ENCODE measurements around the gene HTT. TPM values are rescaled to one million over a fixed set of nuclear protein-coding genes. Genes with fewer than 3 reads are reported as not detected.

The HTT gene
- total and polyA plus RNA-seq, 9 donors: 13.3 to 63.2 (median 38.6) TPM

DNA sequence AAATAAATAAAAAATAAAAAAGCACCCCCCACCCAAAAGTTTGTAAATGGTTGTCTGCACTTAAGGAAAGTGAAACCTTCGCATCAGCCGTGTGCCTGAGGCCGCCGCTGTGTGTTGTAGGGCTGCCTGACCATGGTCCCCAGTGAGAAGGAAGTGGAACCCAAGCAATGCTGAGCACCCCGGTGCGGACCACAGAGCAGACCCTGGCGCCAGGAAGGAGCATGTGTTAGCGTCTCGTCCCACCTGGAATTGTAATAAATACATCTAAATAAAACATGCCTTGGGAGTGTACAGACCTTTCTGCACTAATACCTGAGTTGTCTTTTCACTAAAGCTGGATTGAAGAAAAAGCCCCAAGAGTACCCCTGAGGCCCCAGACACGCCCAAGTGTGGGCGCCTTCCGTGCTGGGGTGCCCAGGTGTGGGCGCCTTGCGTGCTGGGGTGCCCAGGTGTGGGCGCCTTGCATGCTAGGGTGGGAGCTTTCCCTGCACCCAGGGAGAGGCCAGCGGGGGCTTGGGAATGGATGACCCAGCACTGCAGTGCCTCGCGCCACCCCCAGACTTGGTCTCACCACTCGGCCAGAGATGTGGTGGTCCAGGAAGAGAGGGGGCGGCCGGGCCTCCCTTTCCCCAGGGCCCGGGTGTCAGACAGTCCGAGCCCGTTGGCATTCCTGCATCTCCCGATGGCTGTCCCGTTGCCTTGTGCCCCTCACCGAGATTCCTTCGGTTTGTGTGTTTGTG, 33.9 kb upstream of the HTT start:
- no peak for DNase-seq
- TF ChIP-seq POLR2A (IDR thresholded peaks at IDR 0.05) (no peak), EP300 (IDR thresholded peaks at IDR 0.05) (no peak)
- TF ChIP-seq, protein P1, sequence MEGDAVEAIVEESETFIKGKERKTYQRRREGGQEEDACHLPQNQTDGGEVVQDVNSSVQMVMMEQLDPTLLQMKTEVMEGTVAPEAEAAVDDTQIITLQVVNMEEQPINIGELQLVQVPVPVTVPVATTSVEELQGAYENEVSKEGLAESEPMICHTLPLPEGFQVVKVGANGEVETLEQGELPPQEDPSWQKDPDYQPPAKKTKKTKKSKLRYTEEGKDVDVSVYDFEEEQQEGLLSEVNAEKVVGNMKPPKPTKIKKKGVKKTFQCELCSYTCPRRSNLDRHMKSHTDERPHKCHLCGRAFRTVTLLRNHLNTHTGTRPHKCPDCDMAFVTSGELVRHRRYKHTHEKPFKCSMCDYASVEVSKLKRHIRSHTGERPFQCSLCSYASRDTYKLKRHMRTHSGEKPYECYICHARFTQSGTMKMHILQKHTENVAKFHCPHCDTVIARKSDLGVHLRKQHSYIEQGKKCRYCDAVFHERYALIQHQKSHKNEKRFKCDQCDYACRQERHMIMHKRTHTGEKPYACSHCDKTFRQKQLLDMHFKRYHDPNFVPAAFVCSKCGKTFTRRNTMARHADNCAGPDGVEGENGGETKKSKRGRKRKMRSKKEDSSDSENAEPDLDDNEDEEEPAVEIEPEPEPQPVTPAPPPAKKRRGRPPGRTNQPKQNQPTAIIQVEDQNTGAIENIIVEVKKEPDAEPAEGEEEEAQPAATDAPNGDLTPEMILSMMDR (IDR thresholded peaks at IDR 0.05): no peak
- Histone ChIP-seq H3K36me3 (no peaks in the 10 kb centered on the region), H3K9me3 (no peaks in the 10 kb centered on the region), H3K4me3 (no peak overlapping the region), H3K27ac (no peak overlapping the region), H3K27me3 (no peaks in the 10 kb centered on the region), H3K4me1 (ENCODE audit: insufficient read depth) (peaks cover 7% of the 10 kb centered on the region)
- intact Hi-C loops (cut with DNase I): no loop called here
- WGBS, 3 donors: 77 to 87% (median 79%) methylated on average over 27 to 28 of the region's 28 CpGs

DNA sequence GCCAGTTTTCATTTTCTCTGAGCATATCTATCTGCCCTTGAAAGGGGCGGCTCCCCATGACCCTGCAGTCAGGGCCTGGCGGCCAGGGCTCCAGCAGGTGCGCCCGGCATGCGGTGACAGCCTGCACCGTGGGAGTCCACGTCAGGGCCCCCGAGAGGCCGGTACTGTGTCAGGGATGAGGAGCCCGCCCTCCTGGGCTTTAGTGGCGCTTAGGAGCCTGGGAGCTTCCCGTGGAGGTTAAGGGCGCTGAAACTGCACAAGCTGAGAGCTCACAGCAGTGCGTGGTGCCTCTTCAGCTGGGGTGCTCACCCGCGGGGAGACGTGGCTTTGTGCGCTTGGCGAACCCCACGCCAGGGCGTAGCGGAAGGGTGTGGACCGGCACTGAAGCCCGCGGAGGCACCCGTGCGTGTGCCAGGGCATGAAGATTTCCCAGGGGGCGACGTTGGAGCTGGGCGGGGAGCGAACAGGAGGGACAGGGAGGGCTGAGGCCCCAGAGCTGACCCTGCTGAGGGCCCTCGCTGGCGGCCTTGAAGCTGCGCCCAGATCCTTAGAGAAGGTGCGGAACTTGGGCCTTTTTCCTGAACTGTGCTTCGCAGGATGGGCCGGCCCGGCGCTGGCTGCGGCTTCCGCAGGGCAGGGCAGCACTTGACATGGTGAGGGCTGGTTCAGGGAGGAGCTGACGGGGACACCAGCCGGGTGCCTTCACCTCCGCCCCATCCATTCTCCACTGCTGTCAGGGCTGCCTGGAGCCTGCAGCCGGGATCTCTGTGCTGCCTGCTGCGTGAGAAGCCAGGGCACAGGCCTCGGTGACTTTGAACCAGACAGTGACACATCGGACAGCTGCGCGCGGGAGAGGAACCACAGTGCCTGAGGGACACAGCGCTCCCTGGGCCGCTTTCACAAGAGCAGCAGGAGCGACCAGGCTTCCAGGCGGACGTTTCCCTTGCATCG, 33.0 kb upstream of the HTT start:
- DNase-seq: peak; percentile 31 to 69 (median 46)

DNA sequence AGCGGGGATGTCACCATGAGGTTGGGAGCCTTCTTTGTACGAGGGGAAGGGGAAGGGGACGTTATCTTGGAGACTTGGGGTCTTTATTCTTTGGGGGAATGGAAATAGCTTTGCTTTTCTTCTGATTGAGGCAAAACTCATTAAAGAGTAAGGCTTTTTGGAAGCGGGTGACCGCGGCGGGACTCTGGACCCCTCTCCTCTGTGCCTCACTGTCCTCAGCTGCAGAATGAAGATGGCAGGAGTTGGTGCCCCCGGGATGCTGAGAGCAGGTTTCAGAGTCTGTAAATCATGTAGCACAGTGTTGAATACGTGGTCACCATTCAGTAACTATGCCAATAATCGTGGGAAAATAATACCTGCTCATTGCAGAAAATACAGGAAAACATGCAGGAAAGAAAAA, 32.3 kb upstream of the HTT start:
- H3K4me3 ChIP-seq: peak overlapping the region; percentile 31
- H3K4me1 ChIP-seq (ENCODE audit: insufficient read depth): peaks cover 7% of the 10 kb centered on the region
- no peaks in the 10 kb centered on the region for H3K27me3 ChIP-seq
- intact Hi-C loops (cut with DNase I): no loop called here
- 50 to 70% (median 64%) methylated on average over 10 of the region's 10 CpGs for WGBS, 3 donors
- TF ChIP-seq, protein P1 (IDR thresholded peaks at IDR 0.05): no peak
- TF ChIP-seq EP300 (IDR thresholded peaks at IDR 0.05) (no peak), POLR2A (IDR thresholded peaks at IDR 0.05) (no peak)
- no peak for DNase-seq
- H3K36me3 ChIP-seq: no peaks in the 10 kb centered on the region
- H3K27ac ChIP-seq: no peak overlapping the region
- no peaks in the 10 kb centered on the region for H3K9me3 ChIP-seq

More for the DNA sequence above, 33.0 kb upstream of the HTT start:
- peak overlapping the region in 1 of 2 donors; percentile 33 for H3K27ac ChIP-seq
- no peaks in the 10 kb centered on the region for H3K9me3 ChIP-seq
- TF ChIP-seq, protein P1 (IDR thresholded peaks at IDR 0.05): no peak
- TF ChIP-seq POLR2A (IDR thresholded peaks at IDR 0.05) (no peak), EP300 (IDR thresholded peaks at IDR 0.05) (no peak)
- H3K4me3 ChIP-seq: peak overlapping the region; percentile 31
- H3K27me3 ChIP-seq: no peaks in the 10 kb centered on the region
- 4 to 20% (median 15%) methylated on average over 48 to 57 of the region's 57 CpGs for WGBS, 3 donors
- no peaks in the 10 kb centered on the region for H3K36me3 ChIP-seq
- peaks cover 7% of the 10 kb centered on the region for H3K4me1 ChIP-seq (ENCODE audit: insufficient read depth)
- intact Hi-C loops (cut with DNase I): no loop called here

DNA sequence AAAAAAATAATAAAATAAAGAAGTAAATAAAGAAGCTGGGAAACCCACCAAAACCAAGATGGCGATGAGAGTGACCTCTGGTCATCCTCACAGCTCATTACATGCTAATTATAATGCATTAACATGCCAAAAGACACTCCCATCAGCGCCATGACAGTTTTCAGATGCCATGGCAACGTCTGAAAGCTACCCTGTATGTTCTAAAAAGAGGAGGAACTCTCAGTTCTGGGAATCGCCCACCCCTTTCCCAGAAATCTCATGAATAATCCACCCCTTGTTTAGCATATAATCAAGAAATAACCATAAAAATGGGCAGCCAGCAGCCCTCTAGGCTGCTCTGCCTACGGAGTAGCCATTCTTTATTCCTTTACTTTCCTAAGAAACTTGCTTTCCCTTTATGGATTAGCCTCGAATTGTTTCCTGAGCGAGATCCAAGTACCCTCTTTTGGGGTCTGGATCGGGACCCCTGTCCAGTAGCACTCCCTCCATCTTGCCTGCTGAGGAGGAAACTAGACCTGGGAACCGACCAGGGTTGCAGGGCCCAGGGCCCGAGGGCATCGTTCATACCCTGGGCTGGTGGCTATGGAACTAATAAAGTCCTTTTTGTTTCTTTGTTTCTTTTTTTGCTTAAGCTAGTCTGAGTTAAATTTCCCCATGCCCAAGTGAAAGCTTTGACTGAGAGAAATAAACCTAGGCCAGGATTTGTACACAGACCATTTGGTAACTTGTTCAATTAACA, 31.0 kb upstream of the HTT start:
- TF ChIP-seq POLR2A (IDR thresholded peaks at IDR 0.05) (no peak), EP300 (IDR thresholded peaks at IDR 0.05) (no peak)
- TF ChIP-seq, protein P1 (IDR thresholded peaks at IDR 0.05): no peak
- H3K4me3 ChIP-seq: no peak overlapping the region
- no peak for DNase-seq
- no peaks in the 10 kb centered on the region for H3K36me3 ChIP-seq
- H3K9me3 ChIP-seq: no peaks in the 10 kb centered on the region
- H3K27me3 ChIP-seq: no peaks in the 10 kb centered on the region
- intact Hi-C loops (cut with DNase I): no loop called here
- 85 to 91% (median 90%) methylated on average over 11 of the region's 11 CpGs for WGBS, 3 donors
- H3K4me1 ChIP-seq (ENCODE audit: insufficient read depth): peaks cover 7% of the 10 kb centered on the region
- no peak overlapping the region for H3K27ac ChIP-seq
